Left colon (tissue), 2 donors: Measurements from ENCODE around the gene BCAR3. TPM values are rescaled to one million over a fixed set of nuclear protein-coding genes. Genes with fewer than 3 reads are reported as not detected.

Source experiments
- ATAC-seq: fragments of 200-7000 bp; cut with Tn5 transposase; one replicate; pipeline ENCODE4 v1.9.1; 2020; ENCODE audit warnings: mild to moderate bottlenecking, moderate library complexity
- DNase-seq, 2 donors: peaks; one replicate each; pipeline ENCODE4 v3.0.0-alpha.2; 2020
- intact Hi-C, 2 donors: fragments of 100-400 bp; cut with DNase I in 1 of 2; cut with micrococcal nuclease in 1 of 2; formaldehyde crosslinking; loops; one replicate each; pipeline versions ENCODE4 v1.11.2 to v1.14.0; 2022; cut with DNase I, micrococcal nuclease
- long read RNA-seq: library from polyadenylated mRNA; unstranded; transcript quantifications from one replicate; pipeline ENCODE4 v2.0.0, GENCODE V29; 2021
- total RNA-seq, 2 donors: library from RNA; stranded (reverse); fragmentation: NEBNext Ultra II Directional; extraction: Animal tissue kit (Norgen Biotek cat#: 25700); gene quantifications; one replicate each; pipeline ENCODE4 v1.2.1, GENCODE V29; 2021
- donor health status: DM: no; HTN: no; CAD: no.
- donor health status: DM: yes; HTN: yes; CAD: no.

BCAR3 gene
- 10 to 100 TPM; 64.0 to 79.0 TPM for total RNA-seq
- long read RNA-seq, transcript BCAR3-211 (8 exons, 2,114 nt): major isoform, 75 of 147 reads
- long read RNA-seq, partial matches to known transcripts: 57 of 147 reads
- long read RNA-seq, other reads (novel, unspliced or antisense): 12 of 147 reads

- peak; percentile 68 to 79 for DNase-seq
- ATAC-seq: peak; percentile 79
- intact Hi-C loops: loop anchor here in 1 of 2 donors (10.0 kb wide), 1 partner anchor 47 kb away; no protein-coding TSS in a partner anchor
Measured at GRCh38 chr1:93681101-93681988, at the start of gene BCAR3. TSS of gene BCAR3 (minus strand) at chr1:93681837. CDS start at chr1:93674930, 6,907 bp downstream.

DNA sequence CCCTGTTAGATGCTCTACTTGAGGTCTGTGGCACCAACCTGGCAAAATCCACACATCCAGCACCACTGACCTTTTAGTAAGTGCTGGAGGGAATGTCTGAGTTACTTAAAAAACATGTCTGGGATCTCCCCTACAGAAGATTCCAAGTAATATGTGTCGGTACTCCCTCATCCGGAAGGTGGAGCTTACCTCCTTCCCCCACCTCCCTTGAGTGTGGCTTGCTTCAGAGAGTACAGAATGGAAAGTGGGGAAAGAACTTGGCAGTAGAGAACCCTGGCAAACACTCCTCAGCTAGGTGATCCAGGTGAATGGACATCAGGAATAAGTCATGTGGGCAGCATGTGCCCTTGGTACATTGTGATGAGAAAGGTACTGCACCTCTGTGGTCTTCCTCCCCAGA, 49.0 kb upstream of the BCAR3 start:
- intact Hi-C loops: no loop called here
- DNase-seq (no peak), ATAC-seq (no peak)

DNA sequence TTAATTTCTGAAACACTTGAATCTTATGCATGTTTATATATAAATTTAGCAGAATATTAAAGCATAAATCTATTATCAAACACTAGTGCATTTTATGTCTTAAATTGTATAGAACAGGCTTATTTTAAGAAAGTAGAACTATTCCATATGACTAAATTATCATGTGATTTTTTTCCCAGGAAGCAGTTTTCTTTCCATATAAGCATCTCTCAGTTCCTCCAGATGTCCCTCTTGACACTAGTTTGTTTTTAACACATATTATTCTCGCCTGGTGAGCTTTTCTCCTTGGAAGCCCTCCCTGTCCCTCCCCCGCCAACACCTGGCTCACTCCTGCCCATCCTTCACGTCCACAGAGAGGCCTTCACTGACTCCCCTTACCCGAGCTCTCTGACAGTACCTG, 48.3 kb upstream of the BCAR3 start:
- no peak for ATAC-seq
- no peak for DNase-seq
- intact Hi-C loops: no loop called here

DNA sequence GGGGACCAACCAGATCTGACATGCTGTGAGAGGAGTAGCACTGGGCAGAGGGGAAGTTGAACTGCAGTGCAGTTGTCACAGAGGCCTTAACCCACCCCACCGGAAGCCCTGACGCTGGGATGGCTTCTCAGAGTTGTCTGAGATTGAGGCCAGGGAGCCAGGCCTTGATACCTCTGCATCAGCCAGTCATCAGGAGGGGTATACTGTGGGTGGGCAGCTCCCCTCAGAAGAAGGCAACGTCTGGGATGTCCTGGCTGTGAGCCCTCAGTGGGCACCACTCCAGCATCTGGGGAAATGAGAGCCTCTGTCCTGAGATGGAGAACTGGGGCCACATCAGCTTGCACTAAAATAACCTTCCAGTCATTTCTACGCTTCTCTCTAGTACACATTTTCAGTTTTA, 47.9 kb upstream of the BCAR3 start:
- DNase-seq (no peak), ATAC-seq (no peak)

DNA sequence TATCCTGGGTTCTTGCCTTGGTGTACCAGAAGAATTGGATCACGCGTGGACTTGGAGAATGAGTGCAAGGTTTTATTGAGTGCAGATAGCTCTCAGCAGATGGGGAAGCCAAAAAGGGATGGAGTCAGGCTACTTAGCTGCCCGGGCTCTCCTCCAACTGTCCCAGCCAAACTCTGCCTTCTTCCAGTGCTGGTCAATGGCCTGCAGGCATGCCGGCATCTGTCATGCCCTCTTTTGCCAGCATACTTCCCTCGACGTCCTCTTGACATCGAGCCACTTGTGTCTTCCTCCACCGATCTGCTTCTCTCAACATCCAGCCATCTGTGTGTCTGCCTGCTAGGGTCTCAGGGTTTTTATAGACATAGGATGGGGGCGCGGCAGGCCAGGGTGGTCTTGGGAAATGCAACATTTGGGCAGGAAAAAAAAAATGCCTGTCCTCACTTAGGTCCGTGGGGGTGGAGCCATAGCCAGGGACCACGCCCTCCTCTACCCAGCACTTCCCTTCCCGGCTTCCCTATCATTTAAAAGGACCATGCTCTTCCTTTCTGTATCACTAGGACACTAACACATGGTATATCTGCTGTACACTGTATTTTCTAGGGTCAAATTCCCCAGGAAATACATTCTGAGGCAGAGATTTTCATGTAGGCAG, 47.0 kb upstream of the BCAR3 start:
- intact Hi-C loops: no loop called here
- ATAC-seq: no peak
- no peak for DNase-seq

More for the DNA sequence above, 47.9 kb upstream of the BCAR3 start:
- intact Hi-C loops: no loop called here

GRCh38 chr1:93723733-93724270, 42.2 kb upstream of the BCAR3 start:
- ATAC-seq (no peak), DNase-seq (no peak)
- intact Hi-C loops: no loop called here

DNA sequence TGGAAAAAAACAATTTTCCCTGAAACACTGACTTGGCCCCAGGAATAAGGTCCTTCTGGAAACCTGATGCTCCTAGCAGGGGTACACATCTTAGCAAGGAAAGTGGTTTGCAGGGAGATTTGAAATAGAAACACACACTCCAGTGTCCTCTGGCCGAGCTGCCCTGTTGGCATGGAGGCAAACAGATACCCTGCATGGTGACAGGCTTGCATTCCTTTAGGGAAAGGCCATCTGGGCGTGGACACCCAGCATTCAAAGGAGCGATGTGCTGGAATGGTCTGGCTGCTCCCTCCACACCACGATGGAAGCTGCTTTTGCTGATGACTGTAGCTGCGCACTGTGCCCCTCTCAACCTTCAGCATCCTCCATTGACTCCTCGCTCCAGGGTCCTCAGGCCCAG, 41.5 kb upstream of the BCAR3 start:
- ATAC-seq (no peak), DNase-seq (no peak)
- intact Hi-C loops: no loop called here

DNA sequence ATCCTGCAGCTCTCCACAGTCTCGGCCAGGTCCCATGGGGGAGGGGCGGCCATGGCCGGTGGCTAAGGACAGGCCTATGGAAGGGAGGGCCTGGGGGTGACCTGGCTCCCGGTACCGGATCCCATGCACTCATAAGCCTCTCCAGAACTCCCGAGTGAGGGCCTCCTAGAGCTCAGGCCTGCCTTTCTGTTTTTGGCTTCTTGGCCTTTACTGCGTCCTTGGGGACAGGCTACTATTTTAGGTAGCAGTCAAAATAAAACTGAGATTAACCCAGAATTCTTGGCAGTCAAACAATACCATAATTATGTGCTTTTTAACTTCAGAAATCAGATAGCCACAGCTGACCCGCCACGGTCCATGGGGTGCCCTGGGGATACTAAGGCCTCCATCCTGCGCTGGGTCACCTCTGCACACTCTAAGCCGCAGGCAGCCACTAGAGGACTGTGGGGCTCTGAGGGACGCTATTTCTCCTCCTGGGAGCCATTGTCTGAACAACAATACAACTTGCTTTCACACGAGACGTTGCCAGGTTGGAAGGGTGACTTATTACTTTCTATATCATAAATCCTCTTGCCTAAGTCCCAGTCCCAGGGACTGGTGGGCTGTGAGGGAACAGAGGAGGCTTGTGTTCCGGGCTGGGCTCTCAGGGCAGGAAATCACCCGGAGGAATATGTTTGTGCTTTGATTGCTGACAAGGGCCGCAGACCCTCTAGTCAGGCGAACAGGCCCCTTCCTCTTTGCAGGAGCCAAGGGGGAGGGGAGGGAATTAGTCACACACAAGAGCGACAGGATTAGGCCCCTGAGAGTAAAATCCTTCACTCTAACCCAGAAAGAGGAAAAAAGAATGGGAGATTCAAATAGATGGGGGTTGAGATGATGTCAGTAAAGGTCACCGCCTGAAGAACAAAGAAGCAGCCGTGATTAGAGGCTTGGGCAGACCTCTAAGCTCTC, 40.7 kb upstream of the BCAR3 start:
- no peak for ATAC-seq
- intact Hi-C loops: no loop called here
- no peak for DNase-seq

GRCh38 chr1:93720956-93721626, 39.5 kb upstream of the BCAR3 start:
- ATAC-seq: no peak
- intact Hi-C loops: no loop called here
- no peak for DNase-seq

DNA sequence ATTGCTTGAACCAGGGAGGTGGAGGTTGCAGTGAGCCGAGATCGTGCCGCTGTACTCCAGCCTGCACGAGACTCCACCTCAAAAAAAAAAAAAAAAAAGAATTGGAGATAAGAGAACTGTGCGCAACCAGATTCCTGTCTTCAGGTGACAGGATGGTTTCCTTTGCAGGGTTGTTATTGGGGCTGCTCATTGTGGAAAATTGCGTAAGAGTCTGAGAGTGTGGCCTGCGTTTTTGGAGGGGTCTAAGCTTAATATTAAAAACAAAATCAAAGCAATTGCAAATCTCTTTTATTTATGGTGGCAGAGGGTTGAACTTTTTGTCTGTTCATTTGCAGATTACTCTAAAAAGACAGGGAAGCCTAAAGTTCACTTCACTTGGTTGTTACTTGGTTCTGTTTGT, 36.0 kb upstream of the BCAR3 start:
- intact Hi-C loops: no loop called here
- ATAC-seq (no peak), DNase-seq (no peak)

DNA sequence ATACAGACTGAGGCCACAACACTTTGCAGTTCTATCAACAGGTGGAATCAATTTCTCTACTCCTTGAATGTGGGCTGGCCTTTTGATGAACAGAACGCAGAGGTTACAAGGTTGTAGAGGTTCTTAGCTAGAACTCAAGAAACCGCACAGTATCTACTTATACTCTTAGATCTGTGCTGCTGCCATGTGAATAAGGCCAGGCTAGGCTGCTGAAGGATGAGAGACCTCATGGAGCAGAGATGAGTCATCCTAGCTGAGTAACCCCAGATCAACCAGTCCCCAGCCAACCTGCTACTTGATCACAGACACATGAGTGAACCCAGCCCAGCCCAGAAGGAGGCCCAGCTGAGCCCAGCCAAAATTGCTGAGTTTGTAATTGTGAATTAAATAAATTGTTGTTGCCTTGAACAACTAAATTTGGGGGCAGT, 35.3 kb upstream of the BCAR3 start:
- intact Hi-C loops: no loop called here
- no peak for DNase-seq
- ATAC-seq: no peak

GRCh38 chr1:93716163-93716562, 34.5 kb upstream of the BCAR3 start:
- intact Hi-C loops: no loop called here
- no peak for DNase-seq
- ATAC-seq: no peak

GRCh38 chr1:93715529-93716126, 34.0 kb upstream of the BCAR3 start:
- intact Hi-C loops: no loop called here
- no peak for DNase-seq
- ATAC-seq: no peak

DNA sequence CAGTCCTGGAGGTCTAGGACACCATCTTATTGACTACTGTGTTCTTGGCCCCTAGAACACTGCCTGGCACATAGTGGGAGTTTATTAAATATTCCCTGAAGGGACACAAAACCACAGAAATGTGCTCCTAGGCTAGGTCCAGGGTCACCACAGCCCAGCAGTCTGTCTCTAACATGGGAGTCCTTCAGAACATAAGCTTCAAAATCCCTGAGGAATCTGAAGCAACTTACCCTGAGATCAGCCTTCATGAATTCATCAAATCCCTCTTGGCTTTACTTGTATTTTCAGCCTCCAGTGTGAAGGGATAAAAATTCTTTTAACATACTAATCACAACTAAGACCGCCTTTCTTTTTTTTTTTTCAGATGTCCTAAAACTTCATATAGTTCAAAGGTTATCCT, 32.7 kb upstream of the BCAR3 start:
- no peak for ATAC-seq
- no peak for DNase-seq
- intact Hi-C loops: no loop called here

- ATAC-seq: no peak
- DNase-seq: no peak
- intact Hi-C loops: no loop called here
Measured at GRCh38 chr1:93713341-93713740, 31.7 kb upstream of the BCAR3 start.

GRCh38 chr1:93712741-93713140, 31.1 kb upstream of the BCAR3 start:
- DNase-seq (no peak), ATAC-seq (no peak)
- intact Hi-C loops: no loop called here

DNA sequence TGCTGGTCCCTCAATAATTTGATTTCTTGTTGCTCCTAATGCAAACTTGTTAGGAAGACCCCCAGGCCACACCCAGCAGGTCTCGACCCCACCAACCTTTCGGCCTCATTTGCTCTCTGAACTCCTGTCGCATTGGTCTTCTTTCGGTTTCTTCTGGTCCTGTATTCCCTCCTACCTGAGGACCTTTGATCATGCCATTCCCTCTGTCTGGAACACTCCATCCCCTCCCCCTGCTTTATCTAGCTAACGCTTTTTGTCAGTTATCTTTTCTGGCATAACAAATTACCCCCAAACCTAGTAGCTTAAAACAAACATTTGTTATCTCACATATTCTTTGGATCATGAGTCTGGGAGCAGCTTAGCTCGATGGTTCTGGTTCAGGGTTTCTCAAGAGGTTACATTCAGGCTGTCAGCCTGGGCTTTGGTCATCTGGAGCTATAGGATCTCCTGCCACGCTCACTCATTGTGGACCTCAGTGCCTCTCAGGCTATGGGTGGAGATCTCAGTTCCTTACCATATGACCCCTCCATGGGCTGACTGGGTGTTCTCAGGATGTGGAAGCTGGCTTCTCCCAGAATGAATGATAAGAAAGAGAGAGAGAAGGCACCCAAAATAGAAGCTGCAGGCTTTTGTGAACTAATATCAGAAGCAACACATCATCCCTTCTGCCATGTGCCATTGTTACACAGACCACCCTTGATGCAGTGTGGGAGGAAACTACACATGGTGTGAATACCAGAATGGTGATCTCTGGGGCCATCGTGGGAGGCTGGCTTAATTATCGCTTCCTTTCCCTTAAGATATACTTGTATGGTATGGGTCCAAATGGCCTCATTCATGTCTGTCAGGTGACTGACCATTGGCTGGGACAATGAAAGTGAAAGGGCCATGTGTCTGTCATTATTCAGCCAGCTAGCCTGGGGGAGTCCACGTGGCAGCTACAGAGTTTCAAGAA, 29.1 kb upstream of the BCAR3 start:
- ATAC-seq (no peak), DNase-seq (no peak)
- intact Hi-C loops: no loop called here
